Natural killer cell (primary cell): ENCODE measurements around the gene RUNX3. TPM values are rescaled to one million over a fixed set of nuclear protein-coding genes. Genes with fewer than 3 reads are reported as not detected.

Experiments
- ATAC-seq, 3 donors: fragments of 150-1000 bp in 2 of 3; fragments of 200-7000 bp in 1 of 3; cut with Tn5 transposase; 1 replicate in 1 of 3; 2 replicates in 2 of 3; pipeline ENCODE4 v1.10.0; 2021; ENCODE audit warnings: mild to moderate bottlenecking in 2 of 3, moderate library complexity in 2 of 3
- DNase-seq, 2 donors: peaks; one replicate each; pipeline versions ENCODE4 v3.0.0 to v3.0.0-alpha.2; 2013 to 2021; ENCODE audit warnings: mixed read lengths in 1 of 2
- H3K27ac ChIP-seq: one replicate; pipeline ENCODE4 v1.5.1; 2013; ENCODE audit warnings: mild to moderate bottlenecking, low read length
- H3K27me3 ChIP-seq: one replicate; pipeline ENCODE4 v1.6.1; 2013; ENCODE audit warnings: low read length; ENCODE audit not compliant: control insufficient read depth, insufficient read depth
- H3K36me3 ChIP-seq: one replicate; pipeline ENCODE4 v1.6.1; 2013; ENCODE audit warnings: low read length; ENCODE audit not compliant: control insufficient read depth, insufficient read depth
- H3K4me1 ChIP-seq: one replicate; pipeline ENCODE4 v1.6.1; 2013; ENCODE audit warnings: low read length; ENCODE audit not compliant: control insufficient read depth, insufficient read depth
- H3K4me3 ChIP-seq: one replicate; pipeline ENCODE4 v1.5.1; 2013; ENCODE audit warnings: low read length
- H3K9me3 ChIP-seq: one replicate; pipeline ENCODE4 v1.6.1; 2013; ENCODE audit warnings: low read length; ENCODE audit not compliant: control insufficient read depth, insufficient read depth
- H3K27ac Mint-ChIP-seq, 2 donors: one replicate each; pipeline ENCODE4 v1.8.0; 2022; ENCODE audit warnings: mild to moderate bottlenecking in 2 of 2, mixed read lengths in 2 of 2, moderate library complexity in 1 of 2
- H3K27me3 Mint-ChIP-seq, 2 donors: one replicate each; pipeline ENCODE4 v1.8.0; 2022; ENCODE audit warnings: low read depth in 2 of 2, mixed read lengths in 2 of 2
- H3K36me3 Mint-ChIP-seq: one replicate; pipeline ENCODE4 v1.8.0; 2022; ENCODE audit warnings: mixed read lengths
- H3K4me1 Mint-ChIP-seq, 2 donors: one replicate each; pipeline ENCODE4 v1.8.0; 2022; ENCODE audit warnings: mixed read lengths in 2 of 2
- H3K4me3 Mint-ChIP-seq: one replicate; pipeline ENCODE4 v1.8.0; 2022; ENCODE audit warnings: mild to moderate bottlenecking, moderate library complexity, mixed read lengths
- H3K9me3 Mint-ChIP-seq, 2 donors: one replicate each; pipeline ENCODE4 v1.8.0; 2022; ENCODE audit warnings: mixed read lengths in 2 of 2
- CTCF ChIP-seq: fragments of 200-600 bp; IDR thresholded peaks from one replicate; pipeline ENCODE4 v1.8.0; 2022; ENCODE audit warnings: antibody characterized with exemption
- WGBS: methylation state at CpG from one replicate; pipeline ENCODE4 v1.1.7; 2013; ENCODE audit warnings: missing lambda C conversion rate; ENCODE audit not compliant: insufficient coverage; 5-methylcytosine and 5-hydroxymethylcytosine counted together
- intact Hi-C: fragments of 100-400 bp; cut with micrococcal nuclease; formaldehyde crosslinking; loops from one replicate; pipeline ENCODE4 v1.14.2; 2022
- total RNA-seq, 4 donors: library from RNA; stranded (reverse); fragments of 120-200 nt in 1 of 4; gene quantifications; one replicate each; pipeline versions ENCODE4 v1.2.3 to v1.2.4, GENCODE V29; 2013 to 2022

The RUNX3 gene
- total RNA-seq, 3 donors from 2014 or later (not counting 1 experiment from before 2014, with no cell fraction given) = 537 to 630 (median 601) TPM

- H3K27me3 Mint-ChIP-seq = no peaks in the 10 kb centered on the region
- Histone ChIP-seq H3K36me3 (peaks cover 16% of the 10 kb centered on the region), H3K4me1 (peaks cover 68% of the 10 kb centered on the region), H3K27ac (no peak overlapping the region), H3K4me3 (no peak overlapping the region), H3K27me3 (no peaks in the 10 kb centered on the region), H3K9me3 (no peaks in the 10 kb centered on the region)
- TF ChIP-seq CTCF = no peak
- peak overlapping the region; percentile 77 for H3K4me3 Mint-ChIP-seq
- ATAC-seq (no peak), DNase-seq (no peak)
- H3K4me1 Mint-ChIP-seq = peaks cover 65 to 67% of the 10 kb centered on the region in 2 donors
- H3K27ac Mint-ChIP-seq = peak overlapping the region; percentile 58 to 64
- H3K36me3 Mint-ChIP-seq = peaks cover 8% of the 10 kb centered on the region
- intact Hi-C loops = no loop called here
- H3K9me3 Mint-ChIP-seq = no peaks in the 10 kb centered on the region
- 34% methylated on average over 6 of the region's 8 CpGs for WGBS
Measured at GRCh38 chr1:24864370-24864777, 65.7 kb downstream of the RUNX3 start.

- Histone ChIP-seq H3K27me3 (no peaks in the 10 kb centered on the region), H3K36me3 (peaks cover 16% of the 10 kb centered on the region), H3K9me3 (no peaks in the 10 kb centered on the region), H3K4me1 (peaks cover 80% of the 10 kb centered on the region), H3K4me3 (no peak overlapping the region), H3K27ac (peak overlapping the region; percentile 63)
- H3K36me3 Mint-ChIP-seq = peaks cover 8% of the 10 kb centered on the region
- 86% methylated on average over 12 of the region's 12 CpGs for WGBS
- intact Hi-C loops = loop anchor here (2.0 kb wide), 1 partner anchor 14 kb away; no protein-coding TSS in a partner anchor
- ATAC-seq (no peak), DNase-seq (no peak)
- peak overlapping the region; percentile 81 to 86 for H3K27ac Mint-ChIP-seq
- TF ChIP-seq CTCF = no peak
- peaks cover 66 to 68% of the 10 kb centered on the region in 2 donors for H3K4me1 Mint-ChIP-seq
- peak overlapping the region; percentile 82 for H3K4me3 Mint-ChIP-seq
- H3K27me3 Mint-ChIP-seq = no peaks in the 10 kb centered on the region
- no peaks in the 10 kb centered on the region for H3K9me3 Mint-ChIP-seq
Measured at GRCh38 chr1:24862775-24863483, 67.1 kb downstream of the RUNX3 start.

- intact Hi-C loops = loop anchor here (2.0 kb wide), 1 partner anchor 13 kb away; no protein-coding TSS in a partner anchor
- H3K27me3 ChIP-seq = no peaks in the 10 kb centered on the region
- 74% methylated on average over 28 of the region's 28 CpGs for WGBS
- no peaks in the 10 kb centered on the region for H3K9me3 Mint-ChIP-seq
- peak overlapping the region; percentile 63 for H3K27ac ChIP-seq
- peaks cover 16% of the 10 kb centered on the region for H3K36me3 ChIP-seq
- H3K27ac Mint-ChIP-seq = peak overlapping the region; percentile 81 to 86
- H3K4me3 ChIP-seq = no peak overlapping the region
- peaks cover 80% of the 10 kb centered on the region for H3K4me1 ChIP-seq
- H3K27me3 Mint-ChIP-seq = no peaks in the 10 kb centered on the region
- peak; percentile 21 to 68 (median 43) for ATAC-seq
- TF ChIP-seq CTCF = no peak
- no peak for DNase-seq
- peak overlapping the region; percentile 82 for H3K4me3 Mint-ChIP-seq
- no peaks in the 10 kb centered on the region for H3K9me3 ChIP-seq
- H3K36me3 Mint-ChIP-seq = peaks cover 8% of the 10 kb centered on the region
- peaks cover 66 to 69% of the 10 kb centered on the region in 2 donors for H3K4me1 Mint-ChIP-seq
Measured at GRCh38 chr1:24861821-24862727, 68.0 kb downstream of the RUNX3 start.
